Measurements from ENCODE around the gene THAP9.

DNA sequence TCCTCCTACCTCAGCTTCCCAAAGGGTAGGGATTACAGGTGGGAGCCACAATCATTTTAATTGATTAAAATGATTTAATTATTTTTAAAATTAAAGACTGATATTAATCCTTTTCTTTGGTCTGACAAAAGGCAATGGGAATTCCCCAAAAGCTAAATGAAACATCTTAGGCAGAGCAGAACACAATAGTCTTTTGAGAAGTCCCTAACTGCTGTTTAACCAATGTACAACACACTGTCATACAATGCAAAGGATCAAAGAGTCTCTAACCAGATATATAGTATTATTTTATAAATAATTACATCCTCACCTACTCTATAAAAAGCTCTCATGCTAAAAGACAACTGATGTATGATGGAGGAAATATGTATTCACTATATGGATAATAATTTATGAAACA, 47.0 kb downstream of the THAP9 start:
- TF ChIP-seq, protein P1, sequence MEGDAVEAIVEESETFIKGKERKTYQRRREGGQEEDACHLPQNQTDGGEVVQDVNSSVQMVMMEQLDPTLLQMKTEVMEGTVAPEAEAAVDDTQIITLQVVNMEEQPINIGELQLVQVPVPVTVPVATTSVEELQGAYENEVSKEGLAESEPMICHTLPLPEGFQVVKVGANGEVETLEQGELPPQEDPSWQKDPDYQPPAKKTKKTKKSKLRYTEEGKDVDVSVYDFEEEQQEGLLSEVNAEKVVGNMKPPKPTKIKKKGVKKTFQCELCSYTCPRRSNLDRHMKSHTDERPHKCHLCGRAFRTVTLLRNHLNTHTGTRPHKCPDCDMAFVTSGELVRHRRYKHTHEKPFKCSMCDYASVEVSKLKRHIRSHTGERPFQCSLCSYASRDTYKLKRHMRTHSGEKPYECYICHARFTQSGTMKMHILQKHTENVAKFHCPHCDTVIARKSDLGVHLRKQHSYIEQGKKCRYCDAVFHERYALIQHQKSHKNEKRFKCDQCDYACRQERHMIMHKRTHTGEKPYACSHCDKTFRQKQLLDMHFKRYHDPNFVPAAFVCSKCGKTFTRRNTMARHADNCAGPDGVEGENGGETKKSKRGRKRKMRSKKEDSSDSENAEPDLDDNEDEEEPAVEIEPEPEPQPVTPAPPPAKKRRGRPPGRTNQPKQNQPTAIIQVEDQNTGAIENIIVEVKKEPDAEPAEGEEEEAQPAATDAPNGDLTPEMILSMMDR (conservative IDR thresholded peaks at IDR 0.05; ENCODE audit: low read depth, low read length), result no peak
- TF ChIP-seq EZH2 (IDR thresholded peaks at IDR 0.05; ENCODE audit: low read length, unreplicated experiment), result no peak
- no peak for TF ChIP-seq EZH2phosphoT487 (IDR thresholded peaks at IDR 0.05; ENCODE audit: borderline replicate concordance, low read length)

All from PC-3 (cell line).